Measurements from ENCODE around the gene EMC8. TPM values are rescaled to one million over a fixed set of nuclear protein-coding genes. Genes with fewer than 3 reads are reported as not detected.

The EMC8 gene
- total RNA-seq, 1 experiment from 2014 or later = 38.2 TPM

DNA sequence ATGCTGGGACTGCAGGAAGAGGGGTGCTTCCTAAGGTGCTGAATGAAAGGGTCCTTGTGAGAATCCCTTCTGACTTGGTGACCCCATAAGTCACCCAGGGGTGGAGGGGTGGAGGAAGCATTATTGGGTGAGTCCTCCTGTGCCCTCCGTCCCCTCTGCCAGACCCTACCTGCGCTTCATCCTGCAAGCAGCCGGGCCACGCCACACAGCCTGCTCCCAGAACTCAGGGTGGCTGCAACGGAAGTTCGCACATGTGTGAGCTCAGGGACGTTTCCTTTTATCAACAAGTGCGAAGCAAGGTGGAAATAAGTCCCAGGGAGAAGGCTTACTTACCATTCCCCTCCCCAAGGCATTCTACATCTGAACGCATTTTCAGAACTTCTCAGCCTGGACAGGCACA, 41.1 kb upstream of the EMC8 start:
- no peaks in the 10 kb centered on the region for H3F3A ChIP-seq (ENCODE audit: insufficient read depth, low read depth)
- H3K4me3 ChIP-seq = no peak overlapping the region
- intact Hi-C loops (cut with micrococcal nuclease; ENCODE audit: unreplicated experiment) = no loop called here
- H3K9me3 ChIP-seq (ENCODE audit: insufficient read depth, low read depth) = no peaks in the 10 kb centered on the region
- no peaks in the 10 kb centered on the region for H3K9me2 ChIP-seq (ENCODE audit: insufficient read depth)
- DNase-seq = no peak
- no peaks in the 10 kb centered on the region for H3K4me1 ChIP-seq (replicated peaks; ENCODE audit: insufficient read depth)
- no TSS peak for BruUV-seq (replicated peaks)
- H3K4me2 ChIP-seq = no peak overlapping the region
- no peak overlapping the region for H3K27ac ChIP-seq
- no peaks in the 10 kb centered on the region for H3K79me2 ChIP-seq (ENCODE audit: low read depth)
- H4K20me1 ChIP-seq (ENCODE audit: insufficient read depth) = 0 out of 2 replicates have a peak, but pooled peaks cover 3% of the 10 kb centered on the region
- no peaks in the 10 kb centered on the region for H3K36me3 ChIP-seq (ENCODE audit: low read depth)
- no peak overlapping the region for H2AFZ ChIP-seq
- TF ChIP-seq, protein P1, sequence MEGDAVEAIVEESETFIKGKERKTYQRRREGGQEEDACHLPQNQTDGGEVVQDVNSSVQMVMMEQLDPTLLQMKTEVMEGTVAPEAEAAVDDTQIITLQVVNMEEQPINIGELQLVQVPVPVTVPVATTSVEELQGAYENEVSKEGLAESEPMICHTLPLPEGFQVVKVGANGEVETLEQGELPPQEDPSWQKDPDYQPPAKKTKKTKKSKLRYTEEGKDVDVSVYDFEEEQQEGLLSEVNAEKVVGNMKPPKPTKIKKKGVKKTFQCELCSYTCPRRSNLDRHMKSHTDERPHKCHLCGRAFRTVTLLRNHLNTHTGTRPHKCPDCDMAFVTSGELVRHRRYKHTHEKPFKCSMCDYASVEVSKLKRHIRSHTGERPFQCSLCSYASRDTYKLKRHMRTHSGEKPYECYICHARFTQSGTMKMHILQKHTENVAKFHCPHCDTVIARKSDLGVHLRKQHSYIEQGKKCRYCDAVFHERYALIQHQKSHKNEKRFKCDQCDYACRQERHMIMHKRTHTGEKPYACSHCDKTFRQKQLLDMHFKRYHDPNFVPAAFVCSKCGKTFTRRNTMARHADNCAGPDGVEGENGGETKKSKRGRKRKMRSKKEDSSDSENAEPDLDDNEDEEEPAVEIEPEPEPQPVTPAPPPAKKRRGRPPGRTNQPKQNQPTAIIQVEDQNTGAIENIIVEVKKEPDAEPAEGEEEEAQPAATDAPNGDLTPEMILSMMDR (conservative IDR thresholded peaks at IDR 0.05) = no peak
- TF ChIP-seq EZH2 (IDR thresholded peaks at IDR 0.05; ENCODE audit: low read depth) = no peak
- ChIA-PET POLR2A (ENCODE audit: unreplicated experiment) (no interaction called here), CTCF (no interaction called here)
- peaks cover 100% of the 10 kb centered on the region for H3K27me3 ChIP-seq (ENCODE audit: insufficient read depth, low read depth)

DNA sequence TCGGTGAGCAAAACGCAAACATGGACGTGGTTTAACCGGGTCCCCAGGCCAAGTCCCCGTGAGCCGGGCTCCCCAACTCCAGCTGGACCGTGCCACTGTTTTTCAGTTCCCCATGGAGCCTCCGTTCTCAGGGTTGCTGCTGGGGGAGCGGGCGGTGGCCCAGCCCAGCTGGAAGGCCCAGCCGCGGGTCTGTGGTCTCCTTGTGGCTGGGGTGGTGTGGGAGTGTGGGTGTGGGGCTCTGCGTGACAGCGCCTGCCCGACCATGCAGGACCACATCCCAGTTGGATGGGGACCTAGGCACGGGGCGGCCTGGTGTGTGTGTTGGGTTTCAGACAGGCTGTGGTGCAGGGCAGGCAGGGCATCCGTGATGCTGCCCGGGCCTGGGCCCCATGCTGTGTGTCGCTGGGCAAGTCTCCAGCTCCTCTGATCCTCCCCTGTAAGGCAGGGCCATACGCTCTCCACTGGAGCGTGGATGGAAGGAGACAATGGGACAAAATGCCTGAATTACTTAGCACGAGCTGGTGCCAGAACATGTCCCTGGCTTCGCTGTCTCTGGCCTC, 40.4 kb upstream of the EMC8 start:
- TF ChIP-seq, protein P1 (conservative IDR thresholded peaks at IDR 0.05) = no peak
- no peak for TF ChIP-seq EZH2 (IDR thresholded peaks at IDR 0.05; ENCODE audit: low read depth)
- Histone ChIP-seq H3K9me2 (ENCODE audit: insufficient read depth) (no peaks in the 10 kb centered on the region), H4K20me1 (ENCODE audit: insufficient read depth) (0 out of 2 replicates have a peak, but pooled peaks cover 2% of the 10 kb centered on the region), H3K4me2 (no peak overlapping the region), H3K27ac (no peak overlapping the region), H3K9me3 (ENCODE audit: insufficient read depth, low read depth) (no peaks in the 10 kb centered on the region), H3K27me3 (ENCODE audit: insufficient read depth, low read depth) (peaks cover 100% of the 10 kb centered on the region), H2AFZ (no peak overlapping the region), H3K79me2 (ENCODE audit: low read depth) (no peaks in the 10 kb centered on the region), H3K36me3 (ENCODE audit: low read depth) (no peaks in the 10 kb centered on the region), H3K4me3 (no peak overlapping the region), H3K4me1 (replicated peaks; ENCODE audit: insufficient read depth) (no peaks in the 10 kb centered on the region), H3F3A (ENCODE audit: insufficient read depth, low read depth) (no peaks in the 10 kb centered on the region)
- BruUV-seq (replicated peaks) = no TSS peak
- ChIA-PET POLR2A (ENCODE audit: unreplicated experiment) (no interaction called here), CTCF (no interaction called here)
- intact Hi-C loops (cut with micrococcal nuclease; ENCODE audit: unreplicated experiment) = no loop called here
- no peak for DNase-seq

DNA sequence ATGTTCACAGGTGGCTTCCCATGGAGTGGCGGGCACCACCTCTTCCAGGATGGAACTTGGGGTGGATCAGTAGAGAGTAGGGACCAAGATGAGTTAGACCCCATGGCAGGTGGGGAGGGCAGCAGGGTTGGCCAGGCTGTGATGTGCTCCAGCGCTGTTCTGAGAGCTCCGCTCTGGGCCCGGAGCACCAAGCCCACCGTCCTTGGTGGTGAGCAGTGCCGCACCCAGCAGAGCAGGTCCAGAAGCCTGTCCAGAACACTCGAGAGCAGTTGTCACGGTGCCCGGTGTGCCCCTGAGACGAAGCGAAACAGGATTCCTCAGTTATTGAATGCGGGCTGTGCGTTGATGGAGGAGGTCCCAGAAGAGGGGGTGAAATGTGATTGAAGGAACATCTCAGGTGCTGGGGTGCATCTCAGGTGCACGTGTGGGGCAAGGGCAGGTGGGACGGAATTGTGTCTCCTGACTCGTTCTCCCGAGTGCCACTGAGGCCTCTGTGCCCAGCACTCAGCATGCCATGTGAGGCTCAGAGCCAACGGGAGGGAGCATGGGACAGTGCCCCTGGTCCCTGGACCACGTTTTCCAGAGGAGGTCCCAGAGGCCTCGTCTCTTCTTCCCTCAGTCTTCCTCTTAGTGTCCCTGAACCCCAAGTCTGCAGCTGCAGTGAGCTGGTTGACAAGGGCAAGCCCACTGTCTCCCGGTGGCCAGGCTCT, 39.7 kb upstream of the EMC8 start:
- no TSS peak for BruUV-seq (replicated peaks)
- Histone ChIP-seq H3F3A (ENCODE audit: insufficient read depth, low read depth) (no peaks in the 10 kb centered on the region), H3K4me1 (replicated peaks; ENCODE audit: insufficient read depth) (no peaks in the 10 kb centered on the region), H4K20me1 (ENCODE audit: insufficient read depth) (no peaks in the 10 kb centered on the region), H3K4me2 (no peak overlapping the region), H3K27me3 (ENCODE audit: insufficient read depth, low read depth) (peaks cover 98% of the 10 kb centered on the region), H3K36me3 (ENCODE audit: low read depth) (no peaks in the 10 kb centered on the region), H2AFZ (no peak overlapping the region), H3K9me2 (ENCODE audit: insufficient read depth) (no peaks in the 10 kb centered on the region), H3K27ac (no peak overlapping the region), H3K9me3 (ENCODE audit: insufficient read depth, low read depth) (no peaks in the 10 kb centered on the region), H3K4me3 (no peak overlapping the region), H3K79me2 (ENCODE audit: low read depth) (no peaks in the 10 kb centered on the region)
- DNase-seq = no peak
- TF ChIP-seq, protein P1 (conservative IDR thresholded peaks at IDR 0.05) = no peak
- intact Hi-C loops (cut with micrococcal nuclease; ENCODE audit: unreplicated experiment) = no loop called here
- ChIA-PET CTCF (no interaction called here), POLR2A (ENCODE audit: unreplicated experiment) (no interaction called here)

All from PC-9 (cell line).